ELF-1 (cell line): ENCODE measurements around the gene BLOC1S2.
"Not testable (repeated sequence)": the region's sequence is repeated elsewhere in the genome, so short reads cannot be mapped to it uniquely, and the experiment has no call there.

Source experiments
- DNase-seq: peaks from one replicate; pipeline ENCODE4 v3.0.0-alpha.2; 2016; ENCODE audit warnings: low read depth, low spot score

The BLOC1S2 gene

GRCh38 chr10:100291356-100291755 lies 4.9 kb upstream of the BLOC1S2 start:
- DNase-seq, result no peak

GRCh38 chr10:100289641-100290040 lies 3.2 kb upstream of the BLOC1S2 start:
- no peak for DNase-seq

- no peak for DNase-seq
Observed at GRCh38 chr10:100288196-100288595, 1.7 kb upstream of the BLOC1S2 start.

GRCh38 chr10:100287756-100288155 lies 1.3 kb upstream of the BLOC1S2 start:
- no peak for DNase-seq

GRCh38 chr10:100285326-100285725 lies 1.2 kb downstream of the BLOC1S2 start:
- not testable (repeated sequence) for DNase-seq

- no peak for DNase-seq
Observed at GRCh38 chr10:100282907-100283306, 3.6 kb downstream of the BLOC1S2 start.

- DNase-seq, result not testable (repeated sequence)
Observed at GRCh38 chr10:100276971-100277370, 9.5 kb downstream of the BLOC1S2 start.

GRCh38 chr10:100267239-100268104 lies 19.0 kb downstream of the BLOC1S2 start, which contains the start of gene CWF19L1:
Gene CWF19L1, minus strand, starts transcription at chr10:100267638. Its CDS starts 45 bp downstream, at chr10:100267593.
- DNase-seq, result peak; percentile 93

- no peak for DNase-seq
Observed at GRCh38 chr10:100265821-100266485, 20.5 kb downstream of the BLOC1S2 start.

- DNase-seq, result no peak
Observed at GRCh38 chr10:100254191-100254590, 32.3 kb downstream of the BLOC1S2 start.

- DNase-seq, result no peak
Observed at GRCh38 chr10:100253041-100253440, 33.4 kb downstream of the BLOC1S2 start.

GRCh38 chr10:100248820-100249219 lies 37.7 kb downstream of the BLOC1S2 start:
- DNase-seq, result no peak

GRCh38 chr10:100245484-100246220 lies 40.8 kb downstream of the BLOC1S2 start:
- no peak for DNase-seq

- no peak for DNase-seq
Observed at GRCh38 chr10:100239851-100240250, 46.6 kb downstream of the BLOC1S2 start.

GRCh38 chr10:100238429-100238828 lies 48.1 kb downstream of the BLOC1S2 start:
- DNase-seq, result no peak

GRCh38 chr10:100232101-100232500 lies 54.4 kb downstream of the BLOC1S2 start:
- no peak for DNase-seq

GRCh38 chr10:100229819-100230422 lies 56.6 kb downstream of the BLOC1S2 start:
- no peak for DNase-seq

GRCh38 chr10:100223879-100224278 lies 62.6 kb downstream of the BLOC1S2 start:
- DNase-seq, result no peak
